ENCODE data around the gene COIL. TPM values are rescaled to one million over a fixed set of nuclear protein-coding genes. Genes with fewer than 3 reads are reported as not detected.

COIL gene
- total and polyA plus RNA-seq, 2 of the 13 experiments (the other 11 are each of a cell fraction or from before 2014, with no cell fraction given): 8.1 to 29.4 TPM

- TF ChIP-seq ZNF513 (CRISPR knock-in tag; conservative IDR thresholded peaks at IDR 0.05) (no peak), ZSCAN25 (CRISPR knock-in tag; IDR thresholded peaks at IDR 0.05) (no peak)
These were observed 26.6 kb downstream of the COIL start (continued) for GRCh38 chr17:56934280-56934679.

DNA sequence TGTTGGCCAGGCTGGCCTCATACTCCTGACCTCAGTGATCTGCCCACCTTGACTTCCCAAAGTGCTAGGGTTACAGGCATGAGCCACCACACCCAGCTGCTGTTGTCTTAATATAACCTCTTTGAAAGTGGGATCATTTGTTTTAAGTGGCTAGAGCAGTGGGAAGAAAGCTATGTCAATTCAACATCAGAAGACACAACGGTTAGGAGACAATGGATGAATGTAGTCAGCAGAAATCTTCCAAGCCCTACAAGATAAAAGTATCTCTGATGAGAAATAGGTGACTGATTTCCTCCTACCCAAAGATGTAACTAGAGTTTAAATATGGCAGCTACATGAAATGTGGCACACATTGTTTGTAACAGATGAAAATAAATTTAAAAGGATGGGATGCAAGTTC, 27.0 kb downstream of the COIL start:
- ChIA-PET POLR2A (no interaction called here), CTCF (ENCODE audit: low intra/inter-chr PET ratio, low total read pairs) (no interaction called here)
- ATAC-seq (no peak), DNase-seq (ENCODE audit: low spot score) (no peak), FAIRE-seq (no peak)
- H3K79me2 ChIP-seq (ENCODE audit: insufficient read depth, low read length): no peaks in the 10 kb centered on the region
- H3K4me1 ChIP-seq (ENCODE audit: insufficient read depth, low read length): peaks cover 19% of the 10 kb centered on the region
- WGBS (ENCODE audit: low lambda C conversion rate): 88% methylated on average over 1 of the region's 1 CpG
- H3K9ac ChIP-seq (ENCODE audit: insufficient read depth, low read depth, low read length): no peak overlapping the region
- H3K27me3 ChIP-seq (ENCODE audit: control insufficient read depth in 1 of 2, insufficient read depth in 2 of 2, low read length in 2 of 2): no peaks in the 10 kb centered on the region
- no peak for TF ChIP-seq ZNF34 (CRISPR knock-in tag; IDR thresholded peaks at IDR 0.05; ENCODE audit: borderline replicate concordance)
- TF ChIP-seq, protein P1, sequence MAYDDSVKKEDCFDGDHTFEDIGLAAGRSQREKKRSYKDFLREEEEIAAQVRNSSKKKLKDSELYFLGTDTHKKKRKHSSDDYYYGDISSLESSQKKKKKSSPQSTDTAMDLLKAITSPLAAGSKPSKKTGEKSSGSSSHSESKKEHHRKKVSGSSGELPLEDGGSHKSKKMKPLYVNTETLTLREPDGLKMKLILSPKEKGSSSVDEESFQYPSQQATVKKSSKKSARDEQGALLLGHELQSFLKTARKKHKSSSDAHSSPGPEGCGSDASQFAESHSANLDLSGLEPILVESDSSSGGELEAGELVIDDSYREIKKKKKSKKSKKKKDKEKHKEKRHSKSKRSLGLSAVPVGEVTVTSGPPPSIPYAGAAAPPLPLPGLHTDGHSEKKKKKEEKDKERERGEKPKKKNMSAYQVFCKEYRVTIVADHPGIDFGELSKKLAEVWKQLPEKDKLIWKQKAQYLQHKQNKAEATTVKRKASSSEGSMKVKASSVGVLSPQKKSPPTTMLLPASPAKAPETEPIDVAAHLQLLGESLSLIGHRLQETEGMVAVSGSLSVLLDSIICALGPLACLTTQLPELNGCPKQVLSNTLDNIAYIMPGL (CRISPR knock-in tag; IDR thresholded peaks at IDR 0.05; ENCODE audit: borderline replicate concordance in 1 of 2, low read depth in 1 of 2): no peak
- TF ChIP-seq TIGD3 (CRISPR knock-in tag; IDR thresholded peaks at IDR 0.05; ENCODE audit: borderline replicate concordance): no peak
- no peak for TF ChIP-seq MIER2 (CRISPR knock-in tag; IDR thresholded peaks at IDR 0.05)
- no peak for TF ChIP-seq HCFC1 (IDR thresholded peaks at IDR 0.05; ENCODE audit: low read depth, low read length)
- no peak for TF ChIP-seq RBM39 (IDR thresholded peaks at IDR 0.05; ENCODE audit: low read depth, low read length, poor library complexity, severe bottlenecking)
- TF ChIP-seq ZNF253 (CRISPR knock-in tag; IDR thresholded peaks at IDR 0.05; ENCODE audit: borderline replicate concordance): no peak
- TF ChIP-seq, protein P2, sequence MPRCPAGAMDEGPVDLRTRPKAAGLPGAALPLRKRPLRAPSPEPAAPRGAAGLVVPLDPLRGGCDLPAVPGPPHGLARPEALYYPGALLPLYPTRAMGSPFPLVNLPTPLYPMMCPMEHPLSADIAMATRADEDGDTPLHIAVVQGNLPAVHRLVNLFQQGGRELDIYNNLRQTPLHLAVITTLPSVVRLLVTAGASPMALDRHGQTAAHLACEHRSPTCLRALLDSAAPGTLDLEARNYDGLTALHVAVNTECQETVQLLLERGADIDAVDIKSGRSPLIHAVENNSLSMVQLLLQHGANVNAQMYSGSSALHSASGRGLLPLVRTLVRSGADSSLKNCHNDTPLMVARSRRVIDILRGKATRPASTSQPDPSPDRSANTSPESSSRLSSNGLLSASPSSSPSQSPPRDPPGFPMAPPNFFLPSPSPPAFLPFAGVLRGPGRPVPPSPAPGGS (CRISPR knock-in tag; IDR thresholded peaks at IDR 0.05): no peak
- TF ChIP-seq IKZF4 (CRISPR knock-in tag; IDR thresholded peaks at IDR 0.05; ENCODE audit: borderline replicate concordance, low read depth, not compliant biosample characterization): no peak
- no peak for TF ChIP-seq NR1H2 (CRISPR knock-in tag; IDR thresholded peaks at IDR 0.05; ENCODE audit: borderline replicate concordance, low read depth)
- TF ChIP-seq KLF11 (CRISPR knock-in tag; IDR thresholded peaks at IDR 0.05): no peak
- in situ Hi-C loops (cut with HindIII; ENCODE audit: extremely low pct_ligation_motif_present, low pct_unique_long_range_greater_than_20kb): no loop called here
- H3K27ac ChIP-seq (ENCODE audit: extremely low read length, insufficient read depth, low read length): no peak overlapping the region
- intact Hi-C loops (cut with micrococcal nuclease; ENCODE audit: unreplicated experiment): no loop called here
- no peak overlapping the region for H2AFZ ChIP-seq (ENCODE audit: low read length)
- H3K36me3 ChIP-seq (replicated peaks in 1 of 2; ENCODE audit: control insufficient read depth in 1 of 2, insufficient read depth in 2 of 2, low read length in 2 of 2): peaks cover 2 to 24% of the 10 kb centered on the region in 2 experiments; a peak in 3 of 5 replicates
- BruUV-seq (replicated peaks): no TSS peak
- no peak overlapping the region for H3K4me2 ChIP-seq (ENCODE audit: low read depth, low read length)
- H3K4me3 ChIP-seq (replicated peaks in 1 of 3; ENCODE audit: insufficient read depth in 1 of 3, low read depth in 2 of 3, low read length in 3 of 3): no peak overlapping the region
- H3K9me3 ChIP-seq (ENCODE audit: low read length): peaks cover 26% of the 10 kb centered on the region
- no peaks in the 10 kb centered on the region for H4K20me1 ChIP-seq (ENCODE audit: insufficient read depth, low read length)
